ENCODE results near the gene MAP2K5.

Gene MAP2K5

DNA sequence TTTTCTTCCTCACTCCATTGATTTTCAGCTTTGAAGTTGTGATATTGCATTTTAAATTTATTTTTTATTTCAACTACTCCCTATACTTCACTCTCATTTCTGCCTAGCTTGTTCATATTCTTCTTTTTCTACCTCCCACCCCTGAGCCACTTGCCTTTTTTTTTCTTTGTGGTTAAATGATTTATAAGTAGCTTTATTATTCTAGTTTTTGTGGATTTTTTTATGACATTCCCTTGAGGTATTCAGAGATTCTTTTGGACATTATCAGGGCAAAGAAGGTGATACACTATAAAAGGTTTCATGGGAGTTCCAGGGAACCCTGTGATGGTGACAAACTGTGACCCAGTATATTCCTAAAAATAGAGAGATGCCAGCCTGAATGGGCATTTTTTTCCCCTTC lies 18.3 kb upstream of the MAP2K5 start:
- ATAC-seq = no peak
- no peak for TF ChIP-seq OSR1 (CRISPR knock-in tag; IDR thresholded peaks at IDR 0.05)
- no peak for TF ChIP-seq ZFP3 (CRISPR knock-in tag; IDR thresholded peaks at IDR 0.05)
- no peak for TF ChIP-seq TSHZ2 (CRISPR knock-in tag; IDR thresholded peaks at IDR 0.05)
- TF ChIP-seq, protein P1, sequence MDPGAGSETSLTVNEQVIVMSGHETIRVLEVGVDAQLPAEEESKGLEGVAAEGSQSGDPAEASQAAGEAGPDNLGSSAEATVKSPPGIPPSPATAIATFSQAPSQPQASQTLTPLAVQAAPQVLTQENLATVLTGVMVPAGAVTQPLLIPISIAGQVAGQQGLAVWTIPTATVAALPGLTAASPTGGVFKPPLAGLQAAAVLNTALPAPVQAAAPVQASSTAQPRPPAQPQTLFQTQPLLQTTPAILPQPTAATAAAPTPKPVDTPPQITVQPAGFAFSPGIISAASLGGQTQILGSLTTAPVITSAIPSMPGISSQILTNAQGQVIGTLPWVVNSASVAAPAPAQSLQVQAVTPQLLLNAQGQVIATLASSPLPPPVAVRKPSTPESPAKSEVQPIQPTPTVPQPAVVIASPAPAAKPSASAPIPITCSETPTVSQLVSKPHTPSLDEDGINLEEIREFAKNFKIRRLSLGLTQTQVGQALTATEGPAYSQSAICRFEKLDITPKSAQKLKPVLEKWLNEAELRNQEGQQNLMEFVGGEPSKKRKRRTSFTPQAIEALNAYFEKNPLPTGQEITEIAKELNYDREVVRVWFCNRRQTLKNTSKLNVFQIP (CRISPR knock-in tag; IDR thresholded peaks at IDR 0.05; ENCODE audit: borderline replicate concordance, low read depth) = no peak
- TF ChIP-seq CSDC2 (CRISPR knock-in tag; IDR thresholded peaks at IDR 0.05) = no peak
- TF ChIP-seq ZNF8 (CRISPR knock-in tag; IDR thresholded peaks at IDR 0.05) = no peak
- no peak for TF ChIP-seq ZNF70 (CRISPR knock-in tag; IDR thresholded peaks at IDR 0.05)

DNA sequence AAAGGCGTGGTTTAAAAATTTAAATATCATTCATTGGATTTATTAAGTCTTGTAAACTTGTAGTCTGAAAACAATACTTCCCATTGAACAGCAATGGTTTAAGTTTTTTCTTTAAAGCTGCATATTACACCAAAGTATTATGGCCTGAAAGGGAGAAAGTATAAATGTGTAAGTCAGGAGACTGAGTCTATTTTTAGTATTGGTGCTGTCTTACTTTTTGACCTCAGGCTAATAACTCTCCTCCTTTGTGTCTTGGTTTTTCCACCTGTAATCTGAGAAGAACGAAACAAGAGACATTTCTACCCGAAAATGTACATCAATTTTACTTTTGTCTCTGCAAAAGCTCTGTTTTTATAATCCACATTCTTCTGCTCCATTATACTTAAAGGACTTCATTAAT lies 14.0 kb upstream of the MAP2K5 start:
- no peak for ATAC-seq
- TF ChIP-seq CSRNP3 (CRISPR knock-in tag; IDR thresholded peaks at IDR 0.05) = no peak
- TF ChIP-seq ISL1 (CRISPR knock-in tag; IDR thresholded peaks at IDR 0.05) = no peak
- no peak for TF ChIP-seq RARB (CRISPR knock-in tag; IDR thresholded peaks at IDR 0.05)
- TF ChIP-seq, protein P2, sequence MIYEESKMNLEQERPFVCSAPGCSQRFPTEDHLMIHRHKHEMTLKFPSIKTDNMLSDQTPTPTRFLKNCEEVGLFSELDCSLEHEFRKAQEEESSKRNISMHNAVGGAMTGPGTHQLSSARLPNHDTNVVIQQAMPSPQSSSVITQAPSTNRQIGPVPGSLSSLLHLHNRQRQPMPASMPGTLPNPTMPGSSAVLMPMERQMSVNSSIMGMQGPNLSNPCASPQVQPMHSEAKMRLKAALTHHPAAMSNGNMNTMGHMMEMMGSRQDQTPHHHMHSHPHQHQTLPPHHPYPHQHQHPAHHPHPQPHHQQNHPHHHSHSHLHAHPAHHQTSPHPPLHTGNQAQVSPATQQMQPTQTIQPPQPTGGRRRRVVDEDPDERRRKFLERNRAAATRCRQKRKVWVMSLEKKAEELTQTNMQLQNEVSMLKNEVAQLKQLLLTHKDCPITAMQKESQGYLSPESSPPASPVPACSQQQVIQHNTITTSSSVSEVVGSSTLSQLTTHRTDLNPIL (CRISPR knock-in tag; IDR thresholded peaks at IDR 0.05; ENCODE audit: low read depth) = no peak
- no peak for TF ChIP-seq ZNF70 (CRISPR knock-in tag; IDR thresholded peaks at IDR 0.05)
- no peak for TF ChIP-seq ZFP30 (CRISPR knock-in tag; IDR thresholded peaks at IDR 0.05)
- TF ChIP-seq GLIS3 (CRISPR knock-in tag; IDR thresholded peaks at IDR 0.05) = no peak
- TF ChIP-seq OSR1 (CRISPR knock-in tag; IDR thresholded peaks at IDR 0.05) = no peak
- TF ChIP-seq, protein P1 (CRISPR knock-in tag; IDR thresholded peaks at IDR 0.05; ENCODE audit: borderline replicate concordance, low read depth) = no peak
- no peak for TF ChIP-seq CSDC2 (CRISPR knock-in tag; IDR thresholded peaks at IDR 0.05)
- TF ChIP-seq ZC3H10 (CRISPR knock-in tag; IDR thresholded peaks at IDR 0.05) = no peak
- no peak for TF ChIP-seq BACH2 (CRISPR knock-in tag; IDR thresholded peaks at IDR 0.05; ENCODE audit: borderline replicate concordance)
- TF ChIP-seq TOX (CRISPR knock-in tag; IDR thresholded peaks at IDR 0.05; ENCODE audit: borderline replicate concordance) = no peak
- no peak for TF ChIP-seq TSHZ2 (CRISPR knock-in tag; IDR thresholded peaks at IDR 0.05)
- TF ChIP-seq ESRRG (CRISPR knock-in tag; IDR thresholded peaks at IDR 0.05) = no peak
- TF ChIP-seq ARNTL (CRISPR knock-in tag; IDR thresholded peaks at IDR 0.05; ENCODE audit: borderline replicate concordance, low read depth) = no peak
